Kidney (tissue), 14 donors: Measurements from ENCODE around the gene PVALB. TPM values are rescaled to one million over a fixed set of nuclear protein-coding genes. Genes with fewer than 3 reads are reported as not detected.

Experiments used
- DNase-seq, 5 donors: peaks; one replicate each; pipeline ENCODE4 v3.0.0-alpha.2; 2013 to 2020
- FAIRE-seq: peaks from 2 replicates; lab custom pipeline; 2012; peaks lifted over from hg19 to GRCh38; lab: Jason Lieb, UNC
- H3K27ac ChIP-seq, 2 donors: one replicate each; pipeline ENCODE4 v1.7.0; 2013; ENCODE audit warnings: low read depth in 2 of 2, low read length in 2 of 2, inconsistent platforms in 1 of 2
- H3K27me3 ChIP-seq: one replicate; pipeline ENCODE4 v1.7.1; 2013; ENCODE audit warnings: low read length, inconsistent platforms; ENCODE audit not compliant: control insufficient read depth, insufficient read depth
- H3K36me3 ChIP-seq, 3 donors: one replicate each; pipeline versions ENCODE4 v1.7.0 to v1.7.1; 2013; ENCODE audit warnings: low read length in 3 of 3, control low read depth in 1 of 3, inconsistent platforms in 1 of 3; ENCODE audit not compliant: insufficient read depth in 3 of 3, control insufficient read depth in 2 of 3
- H3K4me1 ChIP-seq, 3 donors: one replicate each; pipeline versions ENCODE4 v1.7.0 to v1.7.1; 2013; ENCODE audit warnings: low read length in 3 of 3, inconsistent platforms in 1 of 3, low read depth in 1 of 3; ENCODE audit not compliant: control insufficient read depth in 2 of 3, insufficient read depth in 2 of 3
- H3K4me3 ChIP-seq, 3 donors: one replicate each; pipeline versions ENCODE4 v1.7.0 to v1.8.1; 2013; ENCODE audit warnings: low read length in 3 of 3, control low read depth in 1 of 3, inconsistent platforms in 1 of 3
- H3K9ac ChIP-seq, 3 donors: one replicate each; pipeline versions ENCODE4 v1.7.0 to v1.7.1; 2013; ENCODE audit warnings: low read length in 3 of 3, control low read depth in 1 of 3, inconsistent platforms in 1 of 3
- H3K9me3 ChIP-seq, 3 donors: one replicate each; pipeline versions ENCODE4 v1.7.0 to v1.7.1; 2013; ENCODE audit warnings: low read length in 3 of 3, control low read depth in 1 of 3, inconsistent platforms in 1 of 3; ENCODE audit not compliant: control insufficient read depth in 2 of 3, insufficient read depth in 1 of 3
- intact Hi-C: fragments of 100-400 bp; cut with DNase I; formaldehyde crosslinking; loops from one replicate; pipeline ENCODE4 v1.11.1; 2022
- polyA plus RNA-seq: library from polyadenylated mRNA; stranded (reverse); fragments of 350-450 nt; fragmentation: Illumina TruSeq; extraction: RNeasy Lipid Tissue Mini Kit (QIAGEN cat#74804); gene quantifications from one replicate; pipeline ENCODE4 v1.2.3, GENCODE V29; 2014; ENCODE audit warnings: low read depth, low replicate concordance; ENCODE audit not compliant: insufficient read depth
- total RNA-seq: library from RNA; stranded (reverse); fragmentation: NEBNext Ultra II Directional; extraction: Animal tissue kit (Norgen Biotek cat#: 25700); gene quantifications from one replicate; pipeline ENCODE4 v1.2.1, GENCODE V29; 2021
- TF ChIP-seq, protein P1 (sequence below): IDR thresholded peaks from 3 replicates; pipeline ENCODE4 v1.5.1; 2012; ENCODE audit warnings: mild to moderate bottlenecking, moderate library complexity, borderline replicate concordance; ENCODE audit not compliant: insufficient read depth; ENCODE audit errors: extremely low read depth
- donor health status: control.
- donor health status: control.
- donor health status: control.
- donor health status: control.
- donor health status: control.
- donor health status: DM: yes; HTN: yes; CAD: no.
- donor health status: Normal renal cell carcinoma (clear cell type).

PVALB gene
- total and polyA plus RNA-seq, 2 donors from 2014 or later = 2.1 to 400 TPM

DNA sequence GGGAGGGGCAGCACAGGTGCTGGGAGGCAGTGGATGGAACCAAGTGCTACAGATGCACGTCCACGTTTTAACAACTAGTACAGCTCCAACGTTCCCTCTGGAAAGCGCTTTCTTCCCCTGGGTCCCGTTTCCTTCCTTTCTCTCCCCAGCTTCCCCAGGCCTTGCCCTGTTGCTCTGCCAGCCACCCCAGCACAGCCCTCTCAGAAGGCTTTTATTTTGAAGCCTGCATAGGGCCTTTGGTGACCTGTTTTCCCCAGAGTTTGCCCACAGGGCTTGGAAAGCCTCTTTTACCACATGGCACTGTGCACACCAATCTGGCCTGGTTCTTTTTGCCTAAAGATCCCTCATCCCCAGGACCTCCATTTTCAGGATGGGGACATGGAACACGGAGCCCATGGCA lies 30.1 kb upstream of the PVALB start:
- no peaks in the 10 kb centered on the region for H3K9me3 ChIP-seq
- FAIRE-seq (no peak), DNase-seq (no peak)
- no peaks in the 10 kb centered on the region for H3K27me3 ChIP-seq
- no peak overlapping the region for H3K9ac ChIP-seq
- TF ChIP-seq, protein P1, sequence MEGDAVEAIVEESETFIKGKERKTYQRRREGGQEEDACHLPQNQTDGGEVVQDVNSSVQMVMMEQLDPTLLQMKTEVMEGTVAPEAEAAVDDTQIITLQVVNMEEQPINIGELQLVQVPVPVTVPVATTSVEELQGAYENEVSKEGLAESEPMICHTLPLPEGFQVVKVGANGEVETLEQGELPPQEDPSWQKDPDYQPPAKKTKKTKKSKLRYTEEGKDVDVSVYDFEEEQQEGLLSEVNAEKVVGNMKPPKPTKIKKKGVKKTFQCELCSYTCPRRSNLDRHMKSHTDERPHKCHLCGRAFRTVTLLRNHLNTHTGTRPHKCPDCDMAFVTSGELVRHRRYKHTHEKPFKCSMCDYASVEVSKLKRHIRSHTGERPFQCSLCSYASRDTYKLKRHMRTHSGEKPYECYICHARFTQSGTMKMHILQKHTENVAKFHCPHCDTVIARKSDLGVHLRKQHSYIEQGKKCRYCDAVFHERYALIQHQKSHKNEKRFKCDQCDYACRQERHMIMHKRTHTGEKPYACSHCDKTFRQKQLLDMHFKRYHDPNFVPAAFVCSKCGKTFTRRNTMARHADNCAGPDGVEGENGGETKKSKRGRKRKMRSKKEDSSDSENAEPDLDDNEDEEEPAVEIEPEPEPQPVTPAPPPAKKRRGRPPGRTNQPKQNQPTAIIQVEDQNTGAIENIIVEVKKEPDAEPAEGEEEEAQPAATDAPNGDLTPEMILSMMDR = no peak
- intact Hi-C loops = no loop called here
- H3K4me1 ChIP-seq = no peaks in the 10 kb centered on the region
- H3K4me3 ChIP-seq = no peak overlapping the region
- H3K27ac ChIP-seq = no peak overlapping the region
- no peaks in the 10 kb centered on the region for H3K36me3 ChIP-seq

DNA sequence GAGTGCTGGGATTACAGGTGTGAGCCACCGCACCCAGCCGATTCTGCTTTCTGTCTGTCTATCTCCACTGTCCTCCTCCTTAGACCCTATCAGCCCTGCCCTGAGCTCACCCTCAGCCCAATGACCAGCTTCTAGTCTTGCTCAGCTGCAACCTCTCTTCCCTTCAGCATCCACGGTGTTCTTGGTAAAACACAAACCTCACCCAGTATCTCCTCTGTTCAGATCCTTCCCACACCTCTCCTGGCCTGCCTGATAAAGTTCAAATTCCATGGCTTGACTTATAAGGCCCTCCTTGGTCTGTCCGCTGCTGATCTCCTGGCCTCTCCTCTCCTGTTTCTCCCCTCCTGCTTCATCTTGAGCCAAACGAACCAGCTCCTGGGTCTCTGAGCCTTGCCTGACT lies 29.4 kb upstream of the PVALB start:
- no peak overlapping the region for H3K9ac ChIP-seq
- TF ChIP-seq, protein P1 = no peak
- H3K36me3 ChIP-seq = no peaks in the 10 kb centered on the region
- FAIRE-seq (no peak), DNase-seq (no peak)
- H3K27me3 ChIP-seq = no peaks in the 10 kb centered on the region
- intact Hi-C loops = no loop called here
- no peak overlapping the region for H3K4me3 ChIP-seq
- H3K27ac ChIP-seq = no peak overlapping the region
- no peaks in the 10 kb centered on the region for H3K9me3 ChIP-seq
- no peaks in the 10 kb centered on the region for H3K4me1 ChIP-seq

DNA sequence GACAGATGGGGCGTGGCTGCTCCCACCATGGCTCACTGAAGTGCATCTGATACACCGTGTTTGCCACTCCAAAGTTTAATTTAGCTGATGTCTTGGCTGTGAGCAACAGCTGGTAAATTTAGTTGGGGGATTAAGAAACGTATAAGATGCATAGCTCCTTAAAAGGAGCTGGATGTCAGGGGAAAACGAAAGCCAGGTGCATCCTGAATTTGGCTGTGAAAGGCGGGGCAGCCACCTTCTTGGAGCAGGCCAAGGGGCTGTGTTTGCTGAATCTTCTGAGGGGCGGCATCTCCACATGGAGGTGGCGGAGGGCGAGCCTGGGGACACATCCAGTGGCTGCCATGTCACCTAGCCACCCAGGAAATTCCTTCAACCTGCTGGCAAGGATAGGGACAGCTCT lies 23.3 kb upstream of the PVALB start:
- Histone ChIP-seq H3K9ac (no peak overlapping the region), H3K27me3 (no peaks in the 10 kb centered on the region), H3K27ac (no peak overlapping the region), H3K4me3 (no peak overlapping the region), H3K36me3 (no peaks in the 10 kb centered on the region), H3K4me1 (no peaks in the 10 kb centered on the region), H3K9me3 (no peaks in the 10 kb centered on the region)
- intact Hi-C loops = no loop called here
- DNase-seq (no peak), FAIRE-seq (no peak)
- TF ChIP-seq, protein P1 = no peak
